HG03095 (cell line): Measurements from ENCODE around the gene ATL2.
"Not testable (repeated sequence)": the region's sequence is repeated elsewhere in the genome, so short reads cannot be mapped to it uniquely, and the experiment has no call there.

Source experiments
- ATAC-seq: cut with Tn5 transposase; IDR thresholded peaks from one replicate; pipeline ENCODE4 v1.9.1; 2021; ENCODE audit warnings: moderate library complexity; ENCODE audit not compliant: unreplicated experiment

ATL2 gene

GRCh38 chr2:38377050-38377828, at the start of gene ATL2:
TSS of gene ATL2 (minus strand) at chr2:38377273. CDS start at chr2:38377260, 13 bp downstream.
- peak; percentile 84 for ATAC-seq

GRCh38 chr2:38423763-38424162, 46.7 kb upstream of the ATL2 start:
- ATAC-seq = no peak

DNA sequence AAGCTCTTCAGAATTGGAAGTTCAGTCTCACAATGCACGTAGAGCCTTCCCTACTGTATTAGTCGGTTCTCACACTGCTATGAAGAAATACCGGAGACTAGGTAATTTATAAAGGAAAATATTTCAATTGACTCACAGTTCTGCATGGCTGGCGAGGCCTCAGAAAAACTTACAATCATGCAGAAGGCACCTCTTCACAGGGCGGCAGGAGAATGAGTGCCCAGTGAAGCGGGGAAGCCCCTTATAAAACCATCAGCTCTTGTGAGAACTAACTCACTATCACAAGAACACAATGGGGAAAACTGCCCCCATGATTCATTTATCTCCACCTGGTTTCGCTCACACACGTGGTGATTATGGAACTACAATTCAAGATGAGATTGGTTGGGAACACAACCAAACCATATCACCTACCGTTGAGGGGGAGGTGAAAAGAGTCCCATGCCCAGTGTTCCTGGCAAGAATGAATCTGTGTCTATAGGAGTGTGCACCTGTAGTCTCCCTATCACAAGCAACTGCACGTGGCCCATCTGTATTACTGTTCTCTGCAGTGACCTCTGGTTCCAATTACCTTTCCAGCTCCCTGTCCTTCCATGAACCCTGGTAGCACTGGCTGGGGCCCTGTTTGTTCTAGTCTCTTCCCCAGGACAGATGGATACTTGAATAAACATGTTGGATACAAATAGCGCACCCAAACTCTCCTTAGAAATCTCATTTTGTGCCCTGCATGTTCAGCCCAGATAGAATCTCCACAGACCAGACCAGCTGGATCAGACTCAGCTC, 44.4 kb upstream of the ATL2 start:
- no peak for ATAC-seq

GRCh38 chr2:38419499-38419898, 42.4 kb upstream of the ATL2 start:
- ATAC-seq = no peak

GRCh38 chr2:38418735-38419134, 41.7 kb upstream of the ATL2 start:
- ATAC-seq = no peak

DNA sequence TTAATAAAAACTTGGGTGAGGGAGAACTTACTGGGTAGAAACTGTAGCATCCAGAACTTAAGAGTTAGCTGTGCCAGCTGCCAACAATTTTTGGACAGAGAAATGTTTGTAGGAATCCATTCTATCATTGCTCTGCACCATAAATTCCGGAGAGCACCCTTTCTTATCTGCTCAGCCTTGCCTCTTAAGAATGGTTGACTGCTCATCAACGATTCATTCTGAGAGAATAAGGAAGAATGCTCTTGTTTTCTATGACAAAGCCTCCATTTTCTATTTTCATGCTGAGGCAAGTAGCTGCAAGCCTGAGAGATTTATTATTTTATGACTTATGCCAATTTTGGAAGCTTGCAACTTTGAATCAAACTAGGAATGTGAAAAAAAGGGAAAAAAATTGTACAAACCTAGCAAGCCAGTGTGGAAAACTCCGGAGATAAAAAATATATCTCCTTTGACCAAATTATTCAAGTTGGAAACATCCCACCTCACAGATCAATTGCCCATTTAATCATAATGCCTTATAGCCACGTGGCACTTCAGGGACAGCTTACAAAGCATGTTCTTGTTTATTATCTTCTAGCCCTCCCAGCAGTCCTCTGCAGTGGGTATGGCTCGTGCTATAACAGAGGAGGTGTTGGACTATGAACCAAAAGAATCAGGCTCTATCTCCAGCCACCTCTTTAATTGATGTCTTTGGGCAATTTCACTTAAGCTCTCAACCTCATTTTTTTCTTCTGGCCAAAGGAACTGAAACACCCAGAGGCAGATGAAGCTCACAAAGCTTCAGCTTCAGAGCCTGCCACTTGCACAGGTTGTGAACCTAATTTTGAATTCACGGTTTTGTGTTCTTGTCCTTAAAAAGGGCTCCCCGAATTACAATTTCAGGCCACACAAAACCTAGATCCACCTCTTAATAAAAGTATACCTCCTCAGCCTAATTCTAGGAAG, 40.9 kb upstream of the ATL2 start:
- ATAC-seq = no peak

GRCh38 chr2:38416296-38417036, 39.4 kb upstream of the ATL2 start:
- no peak for ATAC-seq

- no peak for ATAC-seq
These were observed 38.7 kb upstream of the ATL2 start for GRCh38 chr2:38415728-38416291.

DNA sequence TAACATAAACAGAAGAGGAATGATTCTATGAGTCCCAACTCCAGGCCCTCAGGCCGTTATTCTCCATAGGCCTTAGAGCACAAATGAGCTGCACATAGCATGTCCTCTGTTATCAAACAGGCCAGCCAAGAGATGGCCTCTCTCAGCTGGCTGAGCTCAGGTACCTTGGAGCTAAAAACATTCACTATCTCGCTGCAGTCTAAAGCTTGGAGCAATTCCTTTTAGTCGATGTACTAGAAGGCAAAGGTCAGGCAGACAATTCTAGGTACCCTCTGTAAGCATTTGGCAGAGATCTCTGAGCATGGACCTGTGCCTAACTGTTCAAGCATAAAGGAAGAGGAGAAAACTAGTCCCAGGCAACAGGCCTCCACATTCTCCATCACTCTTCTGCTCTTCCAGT, 38.0 kb upstream of the ATL2 start:
- ATAC-seq = no peak

GRCh38 chr2:38412235-38412871, 35.3 kb upstream of the ATL2 start:
- ATAC-seq = not testable (repeated sequence)

- ATAC-seq = peak; percentile 66
These were observed 32.4 kb upstream of the ATL2 start for GRCh38 chr2:38409156-38410102.

- ATAC-seq = no peak
These were observed 30.1 kb upstream of the ATL2 start for GRCh38 chr2:38407111-38407682.

- no peak for ATAC-seq
These were observed 29.6 kb upstream of the ATL2 start for GRCh38 chr2:38406597-38407110.

- no peak for ATAC-seq
These were observed 29.0 kb upstream of the ATL2 start for GRCh38 chr2:38405917-38406596.

- no peak for ATAC-seq
These were observed 23.4 kb upstream of the ATL2 start for GRCh38 chr2:38400513-38400912.

GRCh38 chr2:38398739-38399138, 21.7 kb upstream of the ATL2 start:
- no peak for ATAC-seq

DNA sequence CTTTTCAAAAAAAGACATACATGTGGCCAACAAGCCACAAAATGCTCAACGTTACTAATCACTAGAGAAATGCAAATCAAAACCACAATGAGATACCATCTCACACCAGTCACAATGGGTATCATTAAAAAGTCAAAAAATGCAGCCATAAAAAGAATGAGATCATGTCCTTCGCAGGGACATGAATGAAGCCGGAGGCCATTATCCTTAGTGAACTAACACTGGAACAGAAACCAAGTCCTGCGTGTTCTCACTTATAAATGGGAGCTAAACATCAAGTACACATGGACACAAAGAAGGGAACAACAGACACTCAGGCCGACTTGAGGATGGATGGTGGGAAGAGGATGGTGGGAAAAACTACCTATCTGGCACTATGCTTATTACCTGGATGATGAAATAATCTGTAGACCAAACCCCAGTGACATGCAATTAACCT, 17.8 kb upstream of the ATL2 start:
- no peak for ATAC-seq
